ENCODE measurements around the gene C5orf34.
"Not testable (repeated sequence)": the region's sequence is repeated elsewhere in the genome, so short reads cannot be mapped to it uniquely, and the experiment has no call there.

GRCh38 chr5:43511062-43511461 lies 3.9 kb downstream of the C5orf34 start:
- not testable (repeated sequence) for TF ChIP-seq CTCF (IDR thresholded peaks at IDR 0.05; ENCODE audit: extremely low read depth in 1 of 2, insufficient read depth in 1 of 2, low read depth in 1 of 2, low read length in 2 of 2); EZH2 (IDR thresholded peaks at IDR 0.05; ENCODE audit: borderline replicate concordance, low read depth, low read length, severe bottlenecking); GATA2 (IDR thresholded peaks at IDR 0.05; ENCODE audit: insufficient read depth, insufficient read length, low read depth, low read length); POLR2AphosphoS5 (IDR thresholded peaks at IDR 0.05; ENCODE audit: insufficient read depth, low read depth, low read length); FOS (IDR thresholded peaks at IDR 0.05; ENCODE audit: borderline replicate concordance, insufficient read depth, low read length)
